Keratinocyte (primary cell): Measurements from ENCODE around the gene HRH3. TPM values are rescaled to one million over a fixed set of nuclear protein-coding genes. Genes with fewer than 3 reads are reported as not detected.

Source experiments
- DNase-seq: peaks from one replicate; pipeline ENCODE4 v3.0.0-alpha.2; 2011; ENCODE audit warnings: low read depth, missing footprints, low spot score
- FAIRE-seq: peaks from 2 replicates; lab custom pipeline; 2011; peaks lifted over from hg19 to GRCh38; lab: Jason Lieb, UNC
- H2AFZ ChIP-seq: 2 replicates; pipeline ENCODE4 v1.6.0; 2012; ENCODE audit warnings: low read length, control low read depth, inconsistent platforms; ENCODE audit not compliant: control insufficient read depth
- H3K27ac ChIP-seq: 2 replicates; pipeline ENCODE4 v1.5.1; 2011; ENCODE audit warnings: low read length; ENCODE audit not compliant: control insufficient read depth, insufficient read depth
- H3K27me3 ChIP-seq: 3 replicates; pipeline ENCODE4 v1.6.0; 2011; ENCODE audit warnings: low read length; ENCODE audit not compliant: control insufficient read depth, insufficient read depth; ENCODE audit errors: extremely low read depth
- H3K36me3 ChIP-seq, 2 experiments: 2 replicates in 1 of 2; 3 replicates in 1 of 2; pipeline ENCODE4 v1.5.1; 2011; ENCODE audit warnings: low read length in 2 of 2, mild to moderate bottlenecking in 1 of 2; ENCODE audit not compliant: control insufficient read depth in 2 of 2, insufficient read depth in 2 of 2; ENCODE audit errors: extremely low read depth in 1 of 2
- H3K4me1 ChIP-seq: 3 replicates; pipeline ENCODE4 v1.5.1; 2011; ENCODE audit warnings: low read length; ENCODE audit not compliant: control insufficient read depth, insufficient read depth; ENCODE audit errors: extremely low read depth
- H3K4me2 ChIP-seq: 3 replicates; pipeline ENCODE4 v1.6.0; 2011; ENCODE audit warnings: low read depth, low read length; ENCODE audit not compliant: control insufficient read depth, insufficient read depth; ENCODE audit errors: extremely low read depth
- H3K4me3 ChIP-seq, 3 experiments: fragments of 200-600 bp in 1 of 3; sonication (generic) in 1 of 3; 2 replicates in 2 of 3; 3 replicates in 1 of 3; pipeline ENCODE4 v1.5.1; 2011 to 2016; ENCODE audit warnings: low read length in 3 of 3, mild to moderate bottlenecking in 3 of 3, control low read depth in 2 of 3, inconsistent platforms in 1 of 3, low read depth in 1 of 3, mixed read lengths in 1 of 3, mixed run types in 1 of 3, moderate library complexity in 1 of 3; ENCODE audit not compliant: control insufficient read depth in 2 of 3, insufficient read depth in 2 of 3; ENCODE audit errors: extremely low read depth in 1 of 3
- H3K79me2 ChIP-seq: 2 replicates; pipeline ENCODE4 v1.6.0; 2012; ENCODE audit warnings: low read length; ENCODE audit not compliant: control insufficient read depth, insufficient read depth
- H3K9ac ChIP-seq: 3 replicates; pipeline ENCODE4 v1.6.0; 2011; ENCODE audit warnings: low read length; ENCODE audit not compliant: control insufficient read depth, insufficient read depth; ENCODE audit errors: extremely low read depth
- H3K9me1 ChIP-seq: 3 replicates; pipeline ENCODE4 v1.6.0; 2011; ENCODE audit warnings: low read length; ENCODE audit not compliant: control insufficient read depth, insufficient read depth; ENCODE audit errors: extremely low read depth
- H3K9me3 ChIP-seq: 2 replicates; pipeline ENCODE4 v1.5.1; 2012; ENCODE audit warnings: low read depth, low read length; ENCODE audit not compliant: control insufficient read depth
- H4K20me1 ChIP-seq: 3 replicates; pipeline ENCODE4 v1.6.0; 2011; ENCODE audit warnings: low read length; ENCODE audit not compliant: control insufficient read depth, insufficient read depth; ENCODE audit errors: extremely low read depth
- CTCF ChIP-seq, 3 experiments: IDR thresholded peaks in 1 of 3; conservative IDR thresholded peaks in 1 of 3; optimal IDR thresholded peaks in 1 of 3; 2 replicates in 2 of 3; 3 replicates in 1 of 3; pipeline versions ENCODE3 to v1.5.1; 2011; ENCODE audit warnings: low read length in 3 of 3, mild to moderate bottlenecking in 3 of 3, moderate library complexity in 2 of 3, control low read depth in 1 of 3, inconsistent platforms in 1 of 3; ENCODE audit not compliant: insufficient read depth in 2 of 3; ENCODE audit errors: extremely low read depth in 1 of 3
- EZH2 ChIP-seq: IDR thresholded peaks from one replicate; pipeline ENCODE4 v1.6.1; 2012; ENCODE audit warnings: inconsistent platforms, mild to moderate bottlenecking, low read length, moderate library complexity
- dilution Hi-C: fragments of 300-500 bp; cut with MboI; formaldehyde crosslinking; loops from one replicate; pipeline ENCODE4 v1.7.0; 2020; ENCODE audit warnings: low sequenced_read_pairs; ENCODE audit not compliant: extremely low pct_ligation_motif_present
- polyA plus RNA-seq, 5 experiments: library from polyadenylated mRNA; depleted of rRNA in 3 of 5; stranded (reverse) in 3 of 5; stranded (forward) in 1 of 5; unstranded in 1 of 5; fragments of >200 nt; gene quantifications; 1 replicate in 1 of 5; 2 replicates in 3 of 5; 3 replicates in 1 of 5; pipeline versions ENCODE4 v1.2.1 to v1.2.3, GENCODE V29; 2011 to 2012; ENCODE audit warnings: missing spikeins in 2 of 5, low read depth in 1 of 5, low replicate concordance in 1 of 5

Gene HRH3
- polyA plus RNA-seq, 1 donor (not counting 4 experiments of a cell fraction or from before 2014, with no cell fraction given), result not detected

- dilution Hi-C loops, result no loop called here
- no peaks in the 10 kb centered on the region for H3K9me3 ChIP-seq
- no peak overlapping the region for H2AFZ ChIP-seq
- no peaks in the 10 kb centered on the region for H3K79me2 ChIP-seq
- H3K27me3 ChIP-seq, result peaks cover 83% of the 10 kb centered on the region
- no peak overlapping the region for H3K4me2 ChIP-seq
- no peak overlapping the region for H3K4me3 ChIP-seq
- peaks cover 9% of the 10 kb centered on the region for H4K20me1 ChIP-seq
- DNase-seq (no peak), FAIRE-seq (no peak)
- H3K9ac ChIP-seq, result no peak overlapping the region
- no peaks in the 10 kb centered on the region for H3K4me1 ChIP-seq
- H3K36me3 ChIP-seq, result no peaks in the 10 kb centered on the region
- no peaks in the 10 kb centered on the region for H3K9me1 ChIP-seq
- H3K27ac ChIP-seq, result no peak overlapping the region
- no peak for TF ChIP-seq EZH2
- no peak for TF ChIP-seq CTCF (optimal IDR thresholded peaks at IDR 0.05 in 1 of 3, IDR thresholded peaks at IDR 0.05 in 1 of 3, conservative IDR thresholded peaks at IDR 0.05 in 1 of 3; ENCODE audit: extremely low read depth in 1 of 3, insufficient read depth in 2 of 3, low read length in 3 of 3)
Observed at GRCh38 chr20:62217913-62218773, 1.9 kb downstream of the HRH3 start.

GRCh38 chr20:62216636-62217566, 3.2 kb downstream of the HRH3 start:
- Histone ChIP-seq H3K4me2 (no peak overlapping the region), H3K9me3 (no peaks in the 10 kb centered on the region), H2AFZ (no peak overlapping the region), H3K79me2 (no peaks in the 10 kb centered on the region), H3K36me3 (no peaks in the 10 kb centered on the region), H3K27me3 (peaks cover 77% of the 10 kb centered on the region), H3K4me3 (no peak overlapping the region), H3K4me1 (no peaks in the 10 kb centered on the region), H3K27ac (no peak overlapping the region), H3K9ac (no peak overlapping the region), H3K9me1 (no peaks in the 10 kb centered on the region), H4K20me1 (peaks cover 9% of the 10 kb centered on the region)
- no peak for DNase-seq
- TF ChIP-seq EZH2 (no peak), CTCF (optimal IDR thresholded peaks at IDR 0.05 in 1 of 3, IDR thresholded peaks at IDR 0.05 in 1 of 3, conservative IDR thresholded peaks at IDR 0.05 in 1 of 3; ENCODE audit: extremely low read depth in 1 of 3, insufficient read depth in 2 of 3, low read length in 3 of 3) (no peak)
- dilution Hi-C loops, result no loop called here
- no peak for FAIRE-seq
